ENCODE data around the gene GPRIN1.
"Not testable (repeated sequence)": the region's sequence is repeated elsewhere in the genome, so short reads cannot be mapped to it uniquely, and the experiment has no call there.

GPRIN1 gene

DNA sequence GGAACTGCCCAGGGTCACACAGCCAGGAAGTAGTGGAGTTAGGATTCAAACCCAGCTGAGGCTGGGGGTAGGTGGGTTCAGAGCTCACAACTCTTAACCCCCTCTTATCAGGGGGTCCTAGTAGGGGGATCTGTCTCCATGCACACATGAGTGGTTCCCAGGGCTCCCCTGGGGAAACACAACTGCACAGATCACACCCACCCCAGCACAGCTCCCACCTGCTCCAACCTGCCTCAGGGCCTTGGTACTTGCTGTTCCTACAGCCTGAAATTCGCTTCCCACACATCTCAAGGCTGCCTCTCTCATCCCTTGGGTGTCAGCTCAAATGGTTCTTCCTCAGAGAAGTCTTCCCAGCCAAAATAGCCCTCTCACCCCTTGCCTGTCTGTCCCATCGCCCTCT, 15.6 kb upstream of the GPRIN1 start:
- no peak for DNase-seq

DNA sequence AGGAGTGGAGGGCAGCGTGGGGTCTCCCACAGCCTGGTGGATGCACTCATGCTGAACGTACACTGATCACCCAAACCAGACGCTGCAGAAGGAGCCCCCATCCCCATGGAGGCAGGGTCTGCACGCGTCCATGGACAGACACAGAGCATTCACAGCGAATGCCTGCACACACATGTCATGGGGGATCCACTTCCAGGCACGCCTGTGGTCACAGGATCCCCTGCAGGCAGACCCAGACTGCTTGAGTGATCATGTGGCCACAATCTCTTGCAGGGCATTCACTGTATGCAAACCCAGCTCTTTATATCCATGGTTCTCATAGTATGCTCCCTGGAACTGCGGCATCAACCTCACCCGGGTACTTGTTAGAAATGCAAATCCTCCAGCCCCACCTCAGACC, 15.0 kb upstream of the GPRIN1 start:
- no peak for DNase-seq

DNA sequence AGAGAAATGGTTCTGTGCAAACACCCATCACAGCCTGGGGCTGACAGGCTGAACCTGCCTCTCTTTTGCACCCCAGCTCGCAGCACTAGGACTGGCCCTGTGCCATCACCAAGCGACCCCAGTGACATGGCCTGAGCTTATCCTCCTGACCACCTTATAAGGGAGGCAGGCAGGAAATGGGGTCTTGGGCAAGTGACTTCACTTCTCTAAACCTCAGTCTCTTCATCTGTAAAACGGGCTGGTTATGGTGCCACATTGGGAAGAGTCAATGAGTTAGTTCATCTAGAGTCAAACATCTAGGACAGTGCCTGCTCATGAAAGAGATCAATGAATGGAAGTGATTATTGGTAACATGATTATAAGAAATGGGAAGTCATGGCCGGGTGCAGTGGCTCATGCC, 14.2 kb upstream of the GPRIN1 start:
- no peak for DNase-seq

DNA sequence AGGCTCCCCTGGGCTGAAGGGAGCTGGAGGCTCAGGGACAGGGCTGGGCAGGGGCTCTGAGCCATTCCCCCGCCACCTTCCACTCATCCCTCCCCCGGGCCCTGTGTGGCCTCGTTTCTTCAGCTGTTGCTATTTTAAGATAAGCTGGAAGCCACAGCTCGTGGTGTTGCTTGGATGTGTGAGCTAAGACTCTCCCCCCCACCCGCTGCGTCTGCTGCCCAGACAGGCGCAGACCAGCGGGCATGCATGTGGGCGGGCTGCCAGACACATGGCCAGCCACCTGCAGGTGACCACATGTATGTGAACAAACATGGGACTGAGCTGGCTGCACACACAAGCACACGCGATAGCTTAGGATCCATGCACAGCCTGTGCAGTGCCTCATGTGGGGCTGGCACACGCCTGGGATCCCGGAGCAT, 11.7 kb upstream of the GPRIN1 start:
- DNase-seq = peak in 12 of 51 donors; percentile 12 to 76 (median 24)

DNA sequence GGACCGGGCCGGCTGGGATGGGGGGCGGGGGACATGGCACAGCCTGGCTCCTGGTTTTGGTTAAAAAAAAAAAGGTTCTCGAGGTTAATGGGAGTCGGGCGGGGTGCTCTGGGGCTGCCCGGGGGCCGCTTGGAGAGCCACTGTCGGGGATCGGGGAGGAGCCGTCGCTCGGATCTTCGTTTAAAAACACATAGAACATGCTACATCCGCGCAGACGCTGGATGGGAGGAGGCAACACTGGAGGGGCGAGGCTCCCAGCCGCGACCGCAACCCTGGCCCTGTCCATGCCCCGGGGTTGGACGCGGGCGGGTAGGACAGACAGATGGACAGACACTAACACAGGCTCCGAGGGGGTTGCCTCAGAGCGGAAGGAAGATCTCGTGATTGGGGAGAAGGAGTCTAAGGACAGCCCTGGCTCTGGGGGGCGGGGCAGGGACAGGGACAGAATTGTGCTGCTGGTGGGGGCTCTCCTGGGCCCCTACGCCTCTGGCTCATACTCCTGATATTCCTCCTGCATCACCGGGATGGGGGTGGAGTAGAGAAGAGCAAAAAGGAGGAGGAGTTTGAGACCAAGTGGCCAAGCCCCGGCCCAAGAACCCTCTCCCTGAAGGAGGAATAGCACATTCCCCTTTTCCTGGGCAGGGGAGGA, 10.5 kb upstream of the GPRIN1 start:
- peak in 1 of 51 donors; percentile 33 for DNase-seq

DNA sequence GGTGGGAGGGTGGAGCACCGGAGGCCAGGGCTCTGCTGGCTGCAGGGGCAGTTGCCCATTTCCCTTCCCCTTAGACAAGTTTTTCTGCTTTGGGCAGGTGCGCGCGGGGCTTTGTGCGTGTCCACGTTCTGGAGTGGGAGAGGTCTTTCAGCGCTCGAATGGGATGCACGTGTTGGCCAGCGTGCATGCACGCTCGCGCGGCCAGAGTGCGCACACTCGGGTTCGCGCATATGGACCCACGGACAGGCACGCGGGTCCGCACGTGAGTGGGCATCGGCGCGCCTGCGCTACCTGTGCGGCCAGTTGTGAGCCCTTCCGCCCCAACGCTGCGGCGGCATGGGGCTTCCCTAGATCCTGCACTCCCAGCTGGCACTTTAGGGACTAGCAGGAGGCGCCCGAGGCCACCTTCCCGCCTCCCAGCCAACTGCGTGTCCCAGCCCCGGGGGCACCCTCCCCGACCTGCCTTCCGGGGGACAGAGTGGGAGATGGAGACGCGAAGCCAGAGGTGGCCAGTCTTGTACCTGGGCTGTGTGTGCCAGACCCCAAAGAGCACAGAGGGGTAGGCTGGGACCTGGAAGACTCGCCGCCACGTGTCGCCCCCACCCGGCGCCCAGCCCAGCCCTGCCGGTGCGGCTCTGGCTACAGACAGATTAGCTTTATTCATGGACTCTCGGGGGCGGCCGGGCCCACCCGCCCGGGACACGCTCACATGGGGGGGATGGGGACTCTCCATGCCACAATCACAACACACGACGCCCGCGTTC, 9.8 kb upstream of the GPRIN1 start:
- peak in 1 of 51 donors; percentile 14 for DNase-seq

DNA sequence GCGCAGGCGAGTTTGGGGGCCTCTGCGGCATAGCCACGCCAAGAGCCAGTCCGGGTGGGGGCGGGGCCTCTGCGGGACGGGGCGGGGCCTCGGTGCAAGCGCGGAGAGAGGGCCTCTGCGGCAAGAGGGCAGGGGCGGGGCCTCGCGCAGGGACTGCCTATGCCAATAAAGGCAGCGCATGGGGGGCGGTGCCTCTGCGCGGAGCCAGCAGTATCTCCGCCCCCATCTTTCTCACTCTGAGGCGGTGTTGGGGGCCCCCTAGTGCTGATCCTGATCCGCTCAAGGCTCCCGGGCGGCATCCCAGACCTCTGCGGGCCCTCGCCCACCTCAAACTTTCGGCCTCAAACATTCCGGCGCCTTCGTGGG, 9.2 kb upstream of the GPRIN1 start:
- peak in 44 of 51 donors; percentile 16 to 89 (median 68) for DNase-seq

DNA sequence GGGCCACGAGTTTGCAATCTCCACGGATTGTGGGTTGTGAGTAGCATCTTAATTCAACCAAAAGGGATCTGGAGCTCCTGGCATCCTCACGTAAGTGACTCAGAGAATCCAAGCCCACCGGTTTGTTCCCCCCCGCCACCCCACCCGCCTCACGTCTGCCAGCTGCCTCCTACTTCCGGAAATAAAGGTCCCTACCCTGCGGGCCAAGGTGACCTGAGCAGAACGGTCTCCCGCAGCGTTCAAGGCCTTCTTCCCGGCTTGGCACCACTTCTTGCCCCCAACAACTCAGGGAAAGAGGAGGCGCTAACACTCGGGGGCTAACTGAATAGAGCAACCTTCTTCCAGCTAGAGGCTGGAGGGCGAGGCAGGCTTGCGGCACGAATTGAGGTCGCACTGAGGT, 8.8 kb upstream of the GPRIN1 start:
- peak in 1 of 51 donors; percentile 53 for DNase-seq

DNA sequence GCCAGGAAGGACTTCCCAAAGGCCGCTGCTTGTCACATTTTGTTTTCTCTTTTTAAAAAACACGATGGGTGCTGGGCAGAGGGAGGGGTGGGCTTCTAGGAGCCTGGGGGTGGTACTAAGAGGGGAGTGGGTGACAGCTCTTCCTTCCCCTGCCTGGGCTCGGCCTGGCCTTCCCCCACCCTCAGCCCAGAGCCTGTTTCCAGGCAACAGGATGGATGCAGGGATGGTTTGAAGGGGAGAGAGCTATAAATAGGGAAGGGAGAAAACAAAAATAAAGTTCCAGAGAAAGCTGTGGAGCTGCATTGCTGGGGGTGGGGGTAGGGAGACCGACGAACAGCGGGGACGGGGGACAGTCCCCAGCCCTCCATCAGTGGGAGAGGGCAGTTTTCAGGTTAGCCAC, 6.6 kb upstream of the GPRIN1 start:
- DNase-seq = no peak

DNA sequence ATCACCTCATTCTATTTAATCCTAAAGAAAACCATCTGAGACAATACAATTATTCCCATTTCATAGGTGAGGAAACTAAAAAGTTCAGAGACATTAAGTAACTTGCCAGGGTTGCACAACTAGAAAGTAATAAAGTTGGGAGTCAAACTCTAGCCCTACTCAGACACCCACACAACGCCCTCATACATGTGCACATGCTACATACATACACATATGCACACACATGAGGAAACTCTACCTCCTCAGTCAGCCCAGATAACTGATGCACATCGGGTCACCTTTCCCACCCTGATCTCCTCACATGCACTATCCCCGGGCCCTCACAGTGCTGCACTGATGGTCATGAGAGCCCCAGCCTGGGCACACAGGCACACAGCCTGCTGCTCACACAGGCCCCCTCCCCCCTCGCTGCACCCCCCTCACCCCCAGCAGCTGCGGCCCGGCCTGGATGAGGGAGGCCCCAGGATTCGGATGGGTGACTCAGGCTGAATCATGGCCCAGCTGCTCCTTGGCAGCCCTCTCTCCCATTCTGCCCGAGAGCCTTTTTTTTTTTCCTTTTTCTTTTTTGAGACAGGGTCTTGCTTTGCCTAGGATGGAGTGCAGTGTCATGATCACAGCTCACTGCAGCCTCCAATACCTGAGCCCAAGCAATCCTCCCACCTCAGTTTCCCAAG, 5.0 kb upstream of the GPRIN1 start:
- peak in 1 of 51 donors; percentile 12 for DNase-seq

DNA sequence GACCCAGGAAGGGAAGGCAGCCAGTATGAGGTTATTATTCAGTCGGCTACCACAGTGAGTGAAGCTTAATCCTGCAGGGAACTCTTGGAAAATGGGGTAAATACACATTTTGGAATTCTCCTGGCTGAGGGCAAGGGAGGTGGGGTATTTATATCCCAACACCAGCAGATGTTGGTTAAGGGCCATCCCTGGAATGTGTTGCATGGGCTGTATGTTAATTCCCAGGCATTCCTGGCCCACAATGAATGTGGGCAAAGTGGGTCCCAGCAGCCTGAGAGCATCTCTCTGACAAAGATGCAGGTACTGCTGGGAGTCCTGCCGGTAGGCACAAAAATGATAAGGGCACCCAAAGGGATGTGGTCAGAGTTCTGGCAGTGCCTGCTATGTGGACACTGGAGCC, 2.9 kb upstream of the GPRIN1 start:
- no peak for DNase-seq

DNA sequence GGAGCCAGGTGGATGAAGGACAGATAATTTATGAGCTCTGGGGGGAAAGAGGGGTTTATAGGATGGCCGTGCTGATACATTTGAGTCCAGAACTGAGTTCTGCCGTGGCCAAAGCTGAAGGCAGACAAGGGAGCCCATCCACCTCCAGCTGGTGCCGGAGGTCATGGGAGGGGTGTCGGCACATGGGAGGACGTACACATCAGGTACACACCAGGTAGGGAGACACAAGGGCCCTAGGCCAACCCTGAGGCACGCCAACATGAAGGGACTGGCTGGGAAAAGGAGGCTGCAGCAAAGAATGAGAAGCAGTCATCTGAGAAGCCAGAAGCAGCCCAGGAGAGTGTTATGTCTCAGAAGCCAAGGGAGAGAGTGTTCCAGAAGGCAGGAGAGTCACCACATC, 2.1 kb upstream of the GPRIN1 start:
- no peak for DNase-seq

DNA sequence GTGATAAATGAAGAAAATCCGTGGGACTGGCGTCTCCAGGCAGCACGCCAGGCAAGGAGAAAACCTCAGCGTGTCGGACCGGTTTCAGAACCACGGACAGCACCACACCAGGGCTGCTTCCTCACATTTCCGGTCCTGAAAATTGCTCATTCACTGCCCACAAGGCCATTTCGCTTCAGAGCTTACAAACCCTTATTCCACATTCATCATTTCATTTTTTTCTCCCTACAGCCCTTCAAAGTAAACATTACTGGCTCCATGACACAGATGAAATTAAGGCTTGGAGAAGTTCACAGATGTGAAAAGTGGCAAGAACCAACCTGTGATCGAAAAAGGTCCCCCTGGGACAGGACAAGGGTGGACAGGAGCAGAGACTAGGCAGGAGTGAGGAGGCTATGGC, 1.5 kb upstream of the GPRIN1 start:
- DNase-seq = peak in 22 of 51 donors; percentile 10 to 49 (median 26)

DNA sequence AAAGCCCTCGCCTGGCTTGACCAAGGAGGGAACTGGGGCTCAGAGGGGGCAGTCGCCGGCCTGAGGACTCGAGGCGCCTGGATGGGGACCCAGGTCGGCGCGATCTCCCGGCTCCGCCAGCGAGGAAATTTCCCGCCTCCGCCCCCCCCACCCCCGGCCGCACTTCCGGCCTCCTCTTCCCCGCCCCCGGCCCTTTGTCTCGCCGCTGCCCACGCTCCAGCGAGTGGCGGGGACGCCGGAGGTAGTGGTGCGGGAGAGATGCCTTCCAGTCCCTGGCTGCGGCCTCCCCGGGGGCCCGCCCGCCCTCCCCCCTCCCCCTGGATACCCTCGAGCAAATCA, 448 bp upstream of the GPRIN1 start:
- DNase-seq = no peak

DNA sequence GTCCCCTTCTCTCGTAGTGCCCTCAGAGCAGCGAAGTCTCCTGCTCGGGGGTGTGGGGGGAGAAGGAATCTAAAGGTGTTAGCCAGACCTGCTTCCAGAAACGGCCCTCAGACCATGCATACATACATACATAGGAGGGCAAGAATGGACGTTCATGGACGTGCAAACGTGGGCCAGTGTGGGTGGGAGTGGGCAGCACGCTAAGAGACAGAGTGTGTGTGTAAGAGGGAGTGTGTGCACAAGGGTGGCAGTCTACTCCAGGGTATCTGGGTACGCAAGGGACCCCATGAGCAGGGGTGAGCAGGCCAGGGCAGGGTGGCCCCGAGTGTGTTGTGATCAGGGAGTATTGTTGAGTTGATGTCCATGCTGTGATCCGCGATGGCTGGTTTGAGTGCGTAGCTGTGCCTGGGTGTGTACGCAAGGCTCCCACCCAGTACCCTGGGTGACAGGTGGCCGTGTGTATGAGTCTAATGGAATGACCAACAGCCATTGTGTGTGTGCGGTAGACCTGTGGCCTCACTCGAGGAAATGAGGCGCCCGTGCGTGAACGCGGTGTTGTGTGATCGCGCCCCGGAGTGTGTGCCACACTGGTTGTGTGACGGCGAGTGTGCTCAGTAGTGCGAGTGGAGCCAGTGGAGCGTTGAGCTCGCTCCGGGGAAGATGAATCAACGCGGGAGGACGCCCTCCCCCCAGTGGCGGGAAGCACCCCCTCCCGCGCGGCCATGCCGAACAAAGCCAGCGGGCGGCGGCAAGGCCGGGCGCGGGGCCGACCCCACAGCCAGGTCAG, 826 bp downstream of the GPRIN1 start:
- peak in 7 of 51 donors; percentile 4 to 40 (median 25) for DNase-seq

DNA sequence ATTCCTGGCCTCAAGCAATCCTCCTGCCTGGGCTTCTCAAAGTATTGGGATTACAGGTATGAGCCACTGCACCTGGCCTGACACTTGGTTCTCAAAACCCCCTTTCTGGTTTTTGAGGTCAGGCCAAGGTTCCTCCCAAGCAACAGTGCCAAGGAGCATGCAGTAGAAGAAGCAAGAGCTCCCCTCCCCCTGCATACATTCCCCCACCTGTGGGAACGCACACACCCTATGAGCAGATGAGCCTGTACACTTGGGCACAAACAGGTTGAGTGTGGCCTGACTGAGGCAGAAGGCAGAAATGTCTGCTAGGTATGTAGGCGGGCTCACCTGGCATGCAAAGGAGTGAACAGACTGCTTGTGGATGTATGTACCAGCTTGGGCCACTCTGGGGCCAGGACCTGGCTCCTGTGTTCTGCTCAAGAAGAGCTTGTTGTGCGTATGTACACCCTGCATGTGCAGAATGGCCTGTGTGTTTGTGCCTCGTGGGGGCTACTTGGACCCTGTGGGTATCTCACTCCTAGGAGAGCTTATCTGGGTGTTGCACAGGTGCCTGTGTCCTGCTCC, 1.7 kb downstream of the GPRIN1 start:
- DNase-seq = no peak

DNA sequence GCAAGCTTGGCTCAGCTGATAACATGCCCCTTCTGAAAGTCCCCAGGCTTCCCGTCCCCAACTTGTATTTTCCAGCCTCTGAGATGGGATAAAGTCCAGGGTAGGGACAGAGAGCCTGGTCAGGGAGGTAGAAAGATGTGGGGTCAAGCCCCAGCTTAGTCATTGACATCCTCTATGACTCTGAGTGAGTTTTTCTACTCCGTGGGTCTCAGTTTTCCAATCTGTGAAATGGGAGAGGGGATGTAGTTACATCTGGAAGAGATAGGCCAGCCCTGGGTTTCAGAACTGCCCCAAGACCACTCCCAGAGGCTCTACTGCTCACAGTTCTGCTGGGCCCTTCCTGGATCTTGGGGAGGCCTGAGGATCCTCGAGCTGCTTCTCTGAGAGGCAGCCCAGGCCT, 3.1 kb downstream of the GPRIN1 start:
- no peak for DNase-seq

DNA sequence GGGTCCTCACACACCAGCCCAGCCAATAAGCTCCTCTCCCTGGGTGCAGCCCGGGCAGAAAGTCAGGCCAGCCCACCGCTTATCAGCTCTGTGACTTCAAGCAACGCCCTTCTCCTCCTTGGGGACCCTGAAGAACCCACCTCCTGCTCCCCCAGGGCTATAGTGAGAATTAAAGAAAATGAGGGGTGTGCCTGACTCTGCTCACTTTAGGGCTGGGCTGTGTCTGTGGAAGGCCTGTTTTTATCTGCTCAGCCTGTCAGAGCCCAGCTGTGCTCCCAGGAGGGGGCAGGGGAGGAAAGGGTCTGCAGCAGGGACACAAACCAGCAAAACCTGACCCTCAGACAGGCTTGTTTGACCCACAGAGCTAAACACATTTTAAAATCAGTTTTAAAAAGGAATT, 3.9 kb downstream of the GPRIN1 start:
- no peak for DNase-seq

DNA sequence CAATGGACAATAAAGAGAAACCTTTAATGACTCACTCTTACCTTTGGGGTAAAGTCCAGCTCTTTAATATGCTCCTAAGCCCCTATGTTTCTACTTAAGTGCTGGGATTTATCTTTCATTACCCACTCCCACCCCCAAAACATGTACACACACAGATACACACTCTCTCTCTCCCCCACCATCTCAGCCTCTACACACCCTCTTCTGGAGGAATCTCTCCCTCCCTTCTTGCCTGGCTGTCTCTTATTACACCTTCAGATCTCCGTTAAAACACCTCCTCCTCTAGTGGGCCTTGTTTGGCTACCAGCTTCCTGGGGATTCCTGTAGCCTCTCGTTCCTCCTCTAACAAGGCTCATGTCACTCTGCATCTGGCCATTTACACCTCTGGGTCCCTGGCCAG, 6.9 kb downstream of the GPRIN1 start:
- DNase-seq = no peak

DNA sequence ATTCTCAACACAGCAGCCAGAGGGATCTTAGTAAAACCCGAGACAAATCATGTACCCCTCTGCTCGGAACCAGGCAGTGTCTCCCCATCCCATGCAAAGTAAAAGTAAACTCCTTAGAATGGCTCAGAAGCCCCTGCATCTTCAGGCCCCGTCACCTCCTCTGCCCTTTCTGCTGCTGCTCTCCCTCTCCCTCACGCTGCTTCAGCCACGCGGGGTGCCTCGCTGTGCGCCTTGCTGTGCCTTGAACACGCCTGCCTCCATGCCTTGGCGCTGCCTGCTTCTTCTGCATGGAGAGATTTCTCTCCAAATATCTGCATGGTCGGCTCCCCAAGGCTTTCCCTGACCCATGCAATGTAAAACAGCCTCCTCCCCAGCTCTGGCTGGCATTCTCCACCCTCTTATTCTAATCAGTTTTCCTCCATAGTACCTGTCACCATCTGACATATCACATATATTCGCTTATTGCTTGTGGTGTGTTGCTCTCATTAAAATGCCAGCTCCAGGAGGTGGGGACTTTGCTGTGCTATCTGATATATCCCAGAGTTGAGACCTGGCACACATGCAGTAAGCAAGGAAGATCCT, 8.0 kb downstream of the GPRIN1 start:
- DNase-seq = no peak

DNA sequence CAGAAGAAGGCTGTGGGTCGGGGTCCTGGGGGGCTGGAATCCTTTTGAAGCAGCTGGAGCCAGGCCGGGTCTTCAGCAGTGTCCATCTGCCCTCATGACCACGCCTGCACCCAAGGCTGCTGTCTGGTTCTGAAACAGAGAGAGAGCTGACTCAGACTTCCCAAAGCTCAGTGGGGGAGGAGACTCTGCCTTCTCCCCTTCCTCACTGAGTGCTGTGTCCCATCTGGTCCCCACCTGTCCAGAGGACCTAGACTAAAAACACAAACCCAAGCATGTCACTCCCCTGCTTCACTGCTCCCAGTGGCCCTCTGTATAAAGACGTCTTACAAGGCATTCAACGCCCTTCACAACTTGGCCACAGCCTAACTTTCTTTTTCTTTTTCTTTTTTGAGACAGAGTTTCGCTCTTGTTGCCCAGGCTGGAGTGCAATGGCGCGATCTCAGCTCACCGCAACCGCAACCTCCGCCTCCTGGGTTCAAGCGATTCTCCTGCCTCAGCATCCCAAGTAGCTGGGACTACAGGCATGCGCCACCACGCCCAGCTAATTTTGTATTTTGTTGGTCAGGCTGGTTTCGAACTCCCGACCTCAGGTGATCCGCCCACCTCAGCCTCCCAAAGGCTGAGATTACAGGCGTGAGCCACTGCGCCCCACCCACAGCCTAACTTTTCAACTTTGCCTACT, 10.1 kb downstream of the GPRIN1 start:
- not testable (repeated sequence) for DNase-seq

Data from hypothalamus (tissue), 51 donors.